HG03097 (cell line): ENCODE results near the gene ORAI1.
A peak's percentile ranks its signal among the peaks of the same experiment; 100 is the strongest.
"Not testable (repeated sequence)": the region's sequence is repeated elsewhere in the genome, so short reads cannot be mapped to it uniquely, and the experiment has no call there.

Source experiments
- ATAC-seq: cut with Tn5 transposase; IDR thresholded peaks from one replicate; pipeline ENCODE4 v1.9.1; 2021; ENCODE audit not compliant: unreplicated experiment, low FRiP score

The ORAI1 gene

GRCh38 chr12:121602766-121603165, 23.6 kb upstream of the ORAI1 start:
- no peak for ATAC-seq

- no peak for ATAC-seq
Measured at GRCh38 chr12:121603581-121603980, 22.7 kb upstream of the ORAI1 start.

- no peak for ATAC-seq
Measured at GRCh38 chr12:121608301-121608700, 18.0 kb upstream of the ORAI1 start.

- ATAC-seq = no peak
Measured at GRCh38 chr12:121610239-121611149, 15.8 kb upstream of the ORAI1 start.

- ATAC-seq = no peak
Measured at GRCh38 chr12:121611306-121611705, 15.0 kb upstream of the ORAI1 start.

- ATAC-seq = no peak
Measured at GRCh38 chr12:121613462-121613861, 12.9 kb upstream of the ORAI1 start.

- ATAC-seq = no peak
Measured at GRCh38 chr12:121614872-121615467, 11.4 kb upstream of the ORAI1 start.

- ATAC-seq = no peak
Measured at GRCh38 chr12:121618659-121619233, 7.6 kb upstream of the ORAI1 start.

GRCh38 chr12:121620333-121620891, 5.9 kb upstream of the ORAI1 start:
- ATAC-seq = no peak

GRCh38 chr12:121626853-121627640, 717 bp downstream of the ORAI1 start:
- ATAC-seq = peak; percentile 23

GRCh38 chr12:121628037-121628436, 1.7 kb downstream of the ORAI1 start:
- ATAC-seq = no peak

GRCh38 chr12:121628536-121628935, 2.2 kb downstream of the ORAI1 start:
- no peak for ATAC-seq

- ATAC-seq = no peak
Measured at GRCh38 chr12:121630791-121631355, 4.5 kb downstream of the ORAI1 start.

- no peak for ATAC-seq
Measured at GRCh38 chr12:121632069-121632970, 6.0 kb downstream of the ORAI1 start.

- not testable (repeated sequence) for ATAC-seq
Measured at GRCh38 chr12:121633833-121634196, 7.5 kb downstream of the ORAI1 start.

- ATAC-seq = no peak
Measured at GRCh38 chr12:121634836-121635235, 8.5 kb downstream of the ORAI1 start.

- ATAC-seq = no peak
Measured at GRCh38 chr12:121637231-121637914, 11.0 kb downstream of the ORAI1 start.

GRCh38 chr12:121638298-121639202, 12.2 kb downstream of the ORAI1 start:
- ATAC-seq = no peak
